Ovary (tissue), 9 donors: Measurements from ENCODE around the gene CD244. TPM values are rescaled to one million over a fixed set of nuclear protein-coding genes. Genes with fewer than 3 reads are reported as not detected.

Experiments used
- DNase-seq, 5 donors: peaks; one replicate each; pipeline ENCODE4 v3.0.0-alpha.2; 2019 to 2020
- H3K27ac ChIP-seq, 2 donors: fragments of 200-600 bp; one replicate each; pipeline versions ENCODE4 v1.5.1 to v1.8.0; 2019 to 2022
- H3K27me3 ChIP-seq: fragments of 200-600 bp; one replicate; pipeline ENCODE4 v1.8.0; 2022
- H3K36me3 ChIP-seq: fragments of 200-600 bp; sonication (generic); one replicate; pipeline ENCODE4 v1.5.1; 2019
- H3K4me1 ChIP-seq: one replicate; pipeline ENCODE4 v1.8.1; 2013; ENCODE audit warnings: mild to moderate bottlenecking, moderate library complexity; ENCODE audit not compliant: insufficient read depth
- H3K4me3 ChIP-seq: fragments of 200-600 bp; sonication (generic); one replicate; pipeline ENCODE4 v1.5.1; 2017
- H3K9me3 ChIP-seq, 2 donors: fragments of 200-600 bp in 1 of 2; sonication (generic) in 1 of 2; one replicate each; pipeline versions ENCODE4 v1.5.1 to v1.8.1; 2013 to 2019; ENCODE audit warnings: mild to moderate bottlenecking in 1 of 2, moderate library complexity in 1 of 2
- EP300 ChIP-seq: sonication (generic); formaldehyde crosslinking; IDR thresholded peaks from one replicate; pipeline ENCODE4 v1.6.1; 2017; ENCODE audit warnings: antibody characterized with exemption
- POLR2A ChIP-seq: fragments of 450-650 bp; IDR thresholded peaks from one replicate; pipeline ENCODE4 v1.6.1; 2017; ENCODE audit warnings: antibody characterized with exemption, mild to moderate bottlenecking, moderate library complexity
- WGBS, 3 donors: extraction: QIAGEN DNeasy Blood & Tissue Kit in 1 of 3; methylation state at CpG; one replicate each; pipeline versions ENCODE4 v1.1.5 to v1.1.7; 2013 to 2017; 5-methylcytosine and 5-hydroxymethylcytosine counted together
- intact Hi-C, 4 donors: fragments of 100-400 bp; cut with DNase I; formaldehyde crosslinking; loops; one replicate each; pipeline versions ENCODE4 v1.11.0 to v1.15.1; 2022 to 2023
- polyA plus RNA-seq, 2 donors: library from polyadenylated mRNA; stranded (reverse); fragments of 200-250 nt in 1 of 2; fragments of 350-450 nt in 1 of 2; fragmentation: Illumina TruSeq in 1 of 2; extraction: RNeasy Lipid Tissue Mini Kit (QIAGEN cat#74804) in 1 of 2; gene quantifications; one replicate each; pipeline ENCODE4 v1.2.3, GENCODE V29; 2013 to 2014
- total RNA-seq, 7 donors: library from RNA; depleted of rRNA in 2 of 7; stranded (reverse); fragments of >200 nt in 2 of 7; fragmentation: NEBNext Ultra II Directional in 3 of 7; extraction: Animal tissue kit (Norgen Biotek cat#: 25700) in 3 of 7; gene quantifications; one replicate each; pipeline versions ENCODE4 v1.1.0 to v1.2.4, GENCODE V29; 2016 to 2023
- TF ChIP-seq, protein P1 (sequence below), 3 donors: fragments of 450-650 bp in 2 of 3; fragments of 200-600 bp in 1 of 3; IDR thresholded peaks; one replicate each; pipeline versions ENCODE4 v1.5.1 to v1.8.0; 2016 to 2022; ENCODE audit warnings: antibody characterized with exemption in 3 of 3, mild to moderate bottlenecking in 1 of 3
- donor health status: DM: no; HTN: no; CAD: no; lungs with moderate emphysema.
- donor health status: DM: no; HTN: no; CAD: no.
- donor health status: Bipolar disorder and iron deficiency.
- donor health status: DM: yes; HTN: yes; CAD: no.
- donor health status: DM: no; HTN: no; CAD: no.
- donor health status: DM: yes; HTN: yes; CAD: no.

CD244 gene
- total and polyA plus RNA-seq, 9 donors: 0.45 to 3.1 (median 0.60) TPM

DNA sequence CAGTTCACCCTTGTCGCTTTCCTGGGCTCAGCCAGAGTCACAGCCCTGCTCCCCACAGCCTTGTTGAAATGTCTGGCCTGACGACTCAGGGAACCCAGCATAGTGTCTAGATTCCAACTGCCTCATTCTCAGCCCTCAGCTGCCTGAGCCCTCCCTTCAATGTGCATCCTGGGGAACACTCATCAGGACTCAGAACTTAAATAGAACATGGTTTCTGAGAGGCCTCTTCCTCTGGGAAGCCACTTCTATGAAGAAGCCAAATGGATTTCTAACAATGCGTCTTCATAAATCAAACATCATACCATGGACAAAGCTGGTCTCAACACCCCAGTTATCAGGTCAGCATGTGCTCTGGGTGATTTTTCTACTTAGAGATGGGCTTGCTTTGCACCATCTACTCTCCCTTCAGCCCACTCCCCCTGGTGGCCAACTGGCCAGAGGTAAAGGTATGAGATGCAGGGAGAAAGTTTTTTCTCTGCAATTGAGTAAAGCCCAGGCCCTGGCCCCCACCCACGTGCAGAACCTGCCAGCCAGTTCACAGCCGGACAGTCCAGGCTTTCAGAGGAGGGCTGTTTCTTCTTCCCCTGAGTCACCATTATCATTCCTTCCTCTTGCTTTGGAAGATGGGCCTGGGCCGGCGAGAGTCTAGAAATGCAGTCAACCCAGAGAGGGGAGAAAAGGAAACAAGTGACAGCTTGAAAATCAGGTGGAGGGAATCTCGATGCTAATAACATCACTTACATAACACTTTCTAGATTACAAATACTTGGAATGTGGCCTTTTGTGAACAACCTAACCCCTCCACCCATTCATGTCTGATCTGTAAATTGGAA is 32.1 kb downstream of the CD244 start:
- Histone ChIP-seq H3K9me3 (no peaks in the 10 kb centered on the region), H3K27ac (no peak overlapping the region), H3K36me3 (no peaks in the 10 kb centered on the region), H3K4me1 (no peaks in the 10 kb centered on the region), H3K4me3 (no peak overlapping the region), H3K27me3 (no peaks in the 10 kb centered on the region)
- TF ChIP-seq, protein P1, sequence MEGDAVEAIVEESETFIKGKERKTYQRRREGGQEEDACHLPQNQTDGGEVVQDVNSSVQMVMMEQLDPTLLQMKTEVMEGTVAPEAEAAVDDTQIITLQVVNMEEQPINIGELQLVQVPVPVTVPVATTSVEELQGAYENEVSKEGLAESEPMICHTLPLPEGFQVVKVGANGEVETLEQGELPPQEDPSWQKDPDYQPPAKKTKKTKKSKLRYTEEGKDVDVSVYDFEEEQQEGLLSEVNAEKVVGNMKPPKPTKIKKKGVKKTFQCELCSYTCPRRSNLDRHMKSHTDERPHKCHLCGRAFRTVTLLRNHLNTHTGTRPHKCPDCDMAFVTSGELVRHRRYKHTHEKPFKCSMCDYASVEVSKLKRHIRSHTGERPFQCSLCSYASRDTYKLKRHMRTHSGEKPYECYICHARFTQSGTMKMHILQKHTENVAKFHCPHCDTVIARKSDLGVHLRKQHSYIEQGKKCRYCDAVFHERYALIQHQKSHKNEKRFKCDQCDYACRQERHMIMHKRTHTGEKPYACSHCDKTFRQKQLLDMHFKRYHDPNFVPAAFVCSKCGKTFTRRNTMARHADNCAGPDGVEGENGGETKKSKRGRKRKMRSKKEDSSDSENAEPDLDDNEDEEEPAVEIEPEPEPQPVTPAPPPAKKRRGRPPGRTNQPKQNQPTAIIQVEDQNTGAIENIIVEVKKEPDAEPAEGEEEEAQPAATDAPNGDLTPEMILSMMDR (IDR thresholded peaks at IDR 0.05): no peak
- no peak for TF ChIP-seq EP300
- TF ChIP-seq POLR2A: no peak
- intact Hi-C loops: loop anchor here in 1 of 4 donors (5.0 to 10.0 kb wide), 2 partner anchors 103 to 264 kb away; partner anchors contain the start of gene KLHDC9
- 54 to 63% (median 55%) methylated on average over 8 of the region's 8 CpGs for WGBS, 3 donors
- peak; percentile 36 to 73 (median 45) for DNase-seq

DNA sequence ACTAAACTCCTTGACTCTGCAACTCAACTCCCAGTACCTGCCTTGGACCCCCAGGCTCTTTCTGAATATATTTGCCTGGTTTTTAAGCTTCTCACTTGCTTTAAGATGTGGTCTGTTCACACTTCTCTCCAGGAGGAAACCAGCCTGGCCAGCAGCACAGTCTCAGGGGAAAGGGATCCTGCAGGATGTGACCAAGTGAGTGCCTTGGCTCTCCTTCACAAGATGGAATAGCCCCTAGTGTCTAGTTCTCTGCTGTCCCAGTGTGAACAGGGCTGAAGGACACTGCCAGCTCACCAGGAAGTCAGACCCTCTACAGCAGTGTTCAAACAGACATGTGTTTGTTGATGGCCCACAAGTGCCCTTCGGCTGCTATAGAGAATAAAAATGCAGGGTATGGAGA is 32.9 kb downstream of the CD244 start:
- no peak for DNase-seq
- H3K4me3 ChIP-seq: no peak overlapping the region
- 77 to 95% (median 92%) methylated on average over 1 of the region's 1 CpG for WGBS, 3 donors
- H3K27me3 ChIP-seq: no peaks in the 10 kb centered on the region
- H3K9me3 ChIP-seq: no peaks in the 10 kb centered on the region
- H3K4me1 ChIP-seq: no peaks in the 10 kb centered on the region
- no peaks in the 10 kb centered on the region for H3K36me3 ChIP-seq
- no peak overlapping the region for H3K27ac ChIP-seq
- TF ChIP-seq POLR2A (no peak), EP300 (no peak)
- TF ChIP-seq, protein P1 (IDR thresholded peaks at IDR 0.05): no peak
- intact Hi-C loops: loop anchor here in 1 of 4 donors (5.0 to 10.0 kb wide), 2 partner anchors 102 to 265 kb away; partner anchors contain the start of gene KLHDC9

DNA sequence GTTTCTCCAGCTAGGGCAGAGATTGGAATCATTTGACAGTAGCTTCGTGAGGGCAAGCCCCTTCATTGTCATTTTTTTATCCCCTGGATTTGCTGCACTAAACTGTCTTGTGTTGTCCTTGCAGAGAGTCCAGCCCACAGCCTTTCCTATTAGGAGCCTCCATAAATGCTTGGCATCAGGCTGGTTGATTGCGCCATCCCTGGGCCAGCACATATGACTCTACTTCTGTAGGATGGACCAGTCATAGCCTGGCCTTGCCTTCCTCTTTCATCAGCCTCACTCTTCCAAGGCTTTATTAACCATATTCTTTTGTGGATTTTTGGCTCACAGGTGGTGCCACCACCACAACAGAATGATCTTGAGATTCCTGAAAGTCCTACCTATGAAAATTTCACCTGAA is 35.3 kb downstream of the CD244 start:
- TF ChIP-seq, protein P1 (IDR thresholded peaks at IDR 0.05): no peak
- no peak for TF ChIP-seq EP300
- TF ChIP-seq POLR2A: no peak
- H3K27me3 ChIP-seq: no peaks in the 10 kb centered on the region
- H3K4me3 ChIP-seq: no peak overlapping the region
- H3K9me3 ChIP-seq: no peaks in the 10 kb centered on the region
- intact Hi-C loops: no loop called here
- H3K36me3 ChIP-seq: no peaks in the 10 kb centered on the region
- WGBS, 3 donors: 94 to 98% (median 95%) methylated on average over 2 of the region's 2 CpGs
- H3K27ac ChIP-seq: no peak overlapping the region
- no peak for DNase-seq
- no peaks in the 10 kb centered on the region for H3K4me1 ChIP-seq

DNA sequence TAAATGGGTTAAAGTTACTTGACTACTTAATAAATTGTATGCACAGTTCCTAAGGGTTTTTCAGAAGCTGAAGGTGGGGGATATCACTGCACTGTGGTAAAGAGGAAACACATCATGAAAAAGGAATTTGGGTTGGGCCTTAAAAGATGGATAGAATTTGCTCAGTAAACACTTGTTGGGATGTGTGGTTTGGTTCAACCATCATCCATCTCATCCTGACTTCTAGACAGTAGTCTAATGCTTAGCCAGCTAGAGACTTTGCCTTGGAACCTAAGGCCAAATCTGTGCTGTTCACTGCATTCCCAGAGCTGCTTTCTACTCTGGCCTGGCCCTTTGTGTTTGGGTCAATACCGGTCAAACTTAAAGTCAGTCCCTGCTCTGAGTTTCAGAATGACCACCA is 36.1 kb downstream of the CD244 start:
- no peak overlapping the region for H3K4me3 ChIP-seq
- no peaks in the 10 kb centered on the region for H3K9me3 ChIP-seq
- TF ChIP-seq, protein P1 (IDR thresholded peaks at IDR 0.05): no peak
- TF ChIP-seq POLR2A (no peak), EP300 (no peak)
- intact Hi-C loops: no loop called here
- H3K27me3 ChIP-seq: no peaks in the 10 kb centered on the region
- H3K36me3 ChIP-seq: no peaks in the 10 kb centered on the region
- DNase-seq: no peak
- H3K4me1 ChIP-seq: no peaks in the 10 kb centered on the region
- no peak overlapping the region for H3K27ac ChIP-seq
- WGBS, 3 donors: 88 to 98% (median 95%) methylated on average over 1 of the region's 1 CpG
